Naive thymus-derived CD8-positive, alpha-beta T cell (primary cell): ENCODE data around the gene POTEJ. TPM values are rescaled to one million over a fixed set of nuclear protein-coding genes. Genes with fewer than 3 reads are reported as not detected.
A peak's percentile ranks its signal among the peaks of the same experiment; 100 is the strongest.
"Not testable (repeated sequence)": the region's sequence is repeated elsewhere in the genome, so short reads cannot be mapped to it uniquely, and the experiment has no call there.

ENCODE experiments used
- ATAC-seq, 2 donors: fragments of 150-1000 bp; cut with Tn5 transposase in 1 of 2; sonication (Bioruptor Pico), chemical (Tn5 transposase) in 1 of 2; 1 replicate in 1 of 2; 2 replicates in 1 of 2; pipeline ENCODE4 v1.10.0; 2021; ENCODE audit warnings: mild to moderate bottlenecking in 2 of 2, moderate library complexity in 2 of 2
- POLR2A ChIA-PET: fragments of 350-600 bp; sonication (Branson Sonifier 250); formaldehyde crosslinking; loops from one replicate; lab custom pipeline; 2021; ENCODE audit warnings: antibody characterized with exemption; lab: Charles Lee
- DNase-seq, 10 donors: peaks; one replicate each; pipeline versions ENCODE4 v3.0.0 to v3.0.0-alpha.2; 2020 to 2022
- H3K27ac Mint-ChIP-seq, 10 donors: one replicate each; pipeline ENCODE4 v1.8.0; 2020 to 2022; ENCODE audit warnings: mild to moderate bottlenecking in 10 of 10, mixed read lengths in 10 of 10, moderate library complexity in 4 of 10, inconsistent platforms in 1 of 10
- H3K27me3 Mint-ChIP-seq, 5 donors: one replicate each; pipeline ENCODE4 v1.8.0; 2021 to 2022; ENCODE audit warnings: mixed read lengths in 5 of 5
- H3K36me3 Mint-ChIP-seq, 3 donors: one replicate each; pipeline ENCODE4 v1.8.0; 2020 to 2022; ENCODE audit warnings: mixed read lengths in 3 of 3, mild to moderate bottlenecking in 2 of 3, inconsistent platforms in 1 of 3
- H3K4me1 Mint-ChIP-seq, 4 donors: one replicate each; pipeline ENCODE4 v1.8.0; 2021 to 2022; ENCODE audit warnings: mixed read lengths in 4 of 4
- H3K4me3 Mint-ChIP-seq, 10 donors: one replicate each; pipeline ENCODE4 v1.8.0; 2020 to 2022; ENCODE audit warnings: mild to moderate bottlenecking in 10 of 10, mixed read lengths in 10 of 10, moderate library complexity in 6 of 10, inconsistent platforms in 1 of 10
- H3K9me3 Mint-ChIP-seq, 9 donors: one replicate each; pipeline ENCODE4 v1.8.0; 2020 to 2022; ENCODE audit warnings: mixed read lengths in 9 of 9, mild to moderate bottlenecking in 3 of 9, inconsistent platforms in 1 of 9, moderate library complexity in 1 of 9
- polyA plus RNA-seq, 3 donors: library from polyadenylated mRNA; unstranded; fragments of 300-500 nt; fragmentation: Illumina TruSeq; gene quantifications; one replicate each; pipeline ENCODE4 v1.2.3, GENCODE V29; 2021
- total RNA-seq, 8 experiments: library from RNA in 2 of 8; stranded (reverse) in 2 of 8; gene quantifications; one replicate each; pipeline ENCODE4 v1.2.3 and lab custom pipeline; 2021 to 2026

Gene POTEJ
- not detected for total RNA-seq
- not detected for polyA plus RNA-seq
- 0 reads per million in 6 experiments for total RNA-seq (lab: John Stamatoyannopoulos, UW)

DNA sequence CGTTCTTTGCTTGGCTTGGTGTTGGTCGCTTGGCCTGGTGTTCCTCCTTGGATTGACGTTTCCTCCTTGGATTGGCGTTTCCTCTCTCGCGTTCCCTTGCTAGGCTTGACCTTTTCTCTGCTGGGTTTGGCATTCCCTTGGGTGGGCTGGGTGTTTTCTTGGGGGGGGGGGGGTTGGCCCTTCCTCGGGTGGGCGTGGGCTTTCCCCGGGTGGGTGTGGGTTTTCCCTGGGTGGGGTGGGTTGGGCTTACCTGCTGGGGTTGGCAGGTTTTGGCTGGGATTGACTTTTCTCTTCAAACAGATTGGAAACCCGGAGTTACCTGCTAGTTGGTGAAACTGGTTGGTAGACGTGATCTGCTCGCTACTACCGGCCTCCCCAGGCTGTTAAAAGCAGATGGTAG is at the start of gene POTEJ:
Gene POTEJ, plus strand, starts transcription at position 301 of the 400 bp plus-strand sequence. Its CDS starts 93 bp downstream, at position 394.
- DNase-seq, H3K36me3 Mint-ChIP-seq, H3K9me3 Mint-ChIP-seq, ATAC-seq, H3K27me3 Mint-ChIP-seq, H3K4me3 Mint-ChIP-seq, H3K27ac Mint-ChIP-seq, H3K4me1 Mint-ChIP-seq, POLR2A ChIA-PET: not testable (repeated sequence)

DNA sequence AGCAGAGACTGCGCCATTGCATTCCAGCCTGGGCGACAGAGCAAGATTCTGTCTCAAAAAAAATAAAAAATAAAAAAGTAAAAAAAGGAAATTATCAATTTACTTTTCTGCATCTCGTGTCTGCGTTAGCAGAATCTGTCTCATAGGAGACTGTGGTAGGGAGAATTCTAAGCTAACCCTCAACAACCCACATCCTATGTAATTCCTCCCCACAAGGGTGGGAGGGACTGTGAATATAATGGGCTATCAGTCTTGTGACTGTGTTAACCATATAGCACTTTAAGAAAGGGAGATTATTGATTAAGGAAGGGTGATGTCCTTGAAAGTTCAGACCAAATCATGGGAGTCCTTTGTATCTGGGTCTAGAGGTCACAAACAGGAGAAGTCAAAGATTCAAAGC is 45.1 kb upstream of the POTEJ start:
- H3K9me3 Mint-ChIP-seq, ATAC-seq, H3K27ac Mint-ChIP-seq, H3K27me3 Mint-ChIP-seq, H3K36me3 Mint-ChIP-seq, H3K4me1 Mint-ChIP-seq, POLR2A ChIA-PET, DNase-seq, H3K4me3 Mint-ChIP-seq: not testable (repeated sequence)

DNA sequence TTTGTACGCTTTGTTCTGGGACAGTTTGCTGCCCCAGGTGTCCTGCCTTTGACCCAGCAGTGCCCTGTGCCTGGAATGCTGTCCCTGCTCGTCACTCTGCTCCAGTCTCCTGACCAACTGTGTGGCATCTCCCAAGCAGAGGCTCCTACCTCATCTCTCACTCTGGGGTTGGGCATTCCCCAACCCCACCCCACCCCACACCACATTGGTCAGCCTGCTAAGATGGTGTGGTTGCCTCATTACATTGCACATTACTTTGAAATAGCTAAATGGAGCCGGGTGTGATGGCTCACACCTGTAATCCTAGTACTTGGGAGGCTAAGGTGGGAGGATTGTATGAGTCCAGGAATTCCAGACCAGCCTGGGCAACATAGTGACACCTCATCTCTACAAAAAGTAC is 39.3 kb upstream of the POTEJ start:
- DNase-seq, ATAC-seq, H3K27me3 Mint-ChIP-seq, H3K9me3 Mint-ChIP-seq, POLR2A ChIA-PET, H3K4me1 Mint-ChIP-seq, H3K4me3 Mint-ChIP-seq, H3K36me3 Mint-ChIP-seq, H3K27ac Mint-ChIP-seq: not testable (repeated sequence)

GRCh38 chr2:130574230-130574629 is 37.0 kb upstream of the POTEJ start:
- H3K27me3 Mint-ChIP-seq, POLR2A ChIA-PET, H3K36me3 Mint-ChIP-seq, H3K4me3 Mint-ChIP-seq, H3K9me3 Mint-ChIP-seq, DNase-seq, H3K27ac Mint-ChIP-seq, ATAC-seq, H3K4me1 Mint-ChIP-seq: not testable (repeated sequence)

DNA sequence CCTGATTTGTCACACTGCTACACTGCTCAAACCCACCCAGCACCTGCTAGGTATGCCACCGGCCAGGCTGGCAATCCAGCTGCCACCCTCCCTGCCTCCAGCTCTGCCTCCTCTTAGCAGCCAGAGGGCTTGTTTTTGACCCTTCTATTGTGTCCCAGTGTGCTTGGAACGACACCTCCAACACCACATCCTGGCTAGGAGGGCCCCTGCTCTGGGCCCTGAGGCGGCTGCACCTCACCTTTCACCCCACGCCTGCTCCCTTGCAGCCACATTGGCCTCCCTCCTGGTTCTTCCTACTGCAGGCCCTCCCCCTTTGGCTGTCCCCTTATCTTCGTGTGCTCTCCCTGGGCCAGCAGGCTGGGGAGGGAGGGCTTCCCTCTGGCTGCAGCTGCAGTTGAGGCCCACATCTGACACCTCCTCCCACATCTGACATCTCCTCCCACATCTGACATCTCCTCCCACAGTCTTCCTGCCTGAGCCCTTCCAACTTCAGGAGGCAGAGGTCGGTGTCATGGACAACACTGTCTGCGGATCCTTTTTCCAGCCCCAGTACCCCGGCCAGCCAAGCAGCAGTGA is 34.9 kb upstream of the POTEJ start:
- H3K36me3 Mint-ChIP-seq, DNase-seq, H3K9me3 Mint-ChIP-seq, H3K4me1 Mint-ChIP-seq, H3K4me3 Mint-ChIP-seq, H3K27me3 Mint-ChIP-seq, POLR2A ChIA-PET, ATAC-seq, H3K27ac Mint-ChIP-seq: not testable (repeated sequence)

GRCh38 chr2:130577559-130577958 is 33.7 kb upstream of the POTEJ start:
- H3K27ac Mint-ChIP-seq, H3K4me1 Mint-ChIP-seq, H3K36me3 Mint-ChIP-seq, POLR2A ChIA-PET, H3K9me3 Mint-ChIP-seq, ATAC-seq, H3K27me3 Mint-ChIP-seq, DNase-seq, H3K4me3 Mint-ChIP-seq: not testable (repeated sequence)

- H3K27me3 Mint-ChIP-seq, POLR2A ChIA-PET, H3K36me3 Mint-ChIP-seq, ATAC-seq, H3K27ac Mint-ChIP-seq, H3K4me3 Mint-ChIP-seq, H3K4me1 Mint-ChIP-seq, H3K9me3 Mint-ChIP-seq, DNase-seq: not testable (repeated sequence)
Observed at GRCh38 chr2:130579121-130579520, 32.1 kb upstream of the POTEJ start.

GRCh38 chr2:130581491-130581890 is 29.7 kb upstream of the POTEJ start:
- ATAC-seq, H3K4me3 Mint-ChIP-seq, H3K27me3 Mint-ChIP-seq, H3K4me1 Mint-ChIP-seq, POLR2A ChIA-PET, DNase-seq, H3K9me3 Mint-ChIP-seq, H3K27ac Mint-ChIP-seq, H3K36me3 Mint-ChIP-seq: not testable (repeated sequence)

DNA sequence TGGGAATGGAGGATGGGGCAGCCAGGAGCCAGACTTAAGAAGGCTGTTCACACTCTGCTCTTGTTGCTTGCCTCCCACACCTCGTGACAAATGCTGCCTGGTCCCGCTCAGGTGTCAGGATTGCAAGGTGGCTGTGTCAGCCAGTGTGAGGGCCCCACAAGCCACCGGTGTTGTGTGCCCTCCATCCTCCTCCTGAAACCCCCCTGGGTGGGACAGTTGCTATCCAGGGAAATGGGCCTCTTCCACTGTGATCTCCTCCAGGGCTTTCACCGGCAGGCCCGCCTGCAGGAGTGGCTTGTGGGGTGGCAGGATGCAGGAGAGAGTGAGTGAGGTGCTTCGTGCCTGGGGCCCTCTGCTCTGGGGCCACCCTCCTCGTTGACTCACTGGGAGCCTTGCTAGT is 28.3 kb upstream of the POTEJ start:
- H3K27me3 Mint-ChIP-seq, H3K4me3 Mint-ChIP-seq, H3K9me3 Mint-ChIP-seq, H3K36me3 Mint-ChIP-seq, POLR2A ChIA-PET, ATAC-seq, H3K4me1 Mint-ChIP-seq, DNase-seq, H3K27ac Mint-ChIP-seq: not testable (repeated sequence)

GRCh38 chr2:130583582-130583981 is 27.7 kb upstream of the POTEJ start:
- H3K36me3 Mint-ChIP-seq, POLR2A ChIA-PET, H3K27me3 Mint-ChIP-seq, ATAC-seq, H3K27ac Mint-ChIP-seq, H3K4me1 Mint-ChIP-seq, H3K9me3 Mint-ChIP-seq, DNase-seq, H3K4me3 Mint-ChIP-seq: not testable (repeated sequence)

GRCh38 chr2:130584726-130585125 is 26.5 kb upstream of the POTEJ start:
- H3K4me3 Mint-ChIP-seq, ATAC-seq, H3K4me1 Mint-ChIP-seq, POLR2A ChIA-PET, H3K36me3 Mint-ChIP-seq, H3K9me3 Mint-ChIP-seq, DNase-seq, H3K27me3 Mint-ChIP-seq, H3K27ac Mint-ChIP-seq: not testable (repeated sequence)

DNA sequence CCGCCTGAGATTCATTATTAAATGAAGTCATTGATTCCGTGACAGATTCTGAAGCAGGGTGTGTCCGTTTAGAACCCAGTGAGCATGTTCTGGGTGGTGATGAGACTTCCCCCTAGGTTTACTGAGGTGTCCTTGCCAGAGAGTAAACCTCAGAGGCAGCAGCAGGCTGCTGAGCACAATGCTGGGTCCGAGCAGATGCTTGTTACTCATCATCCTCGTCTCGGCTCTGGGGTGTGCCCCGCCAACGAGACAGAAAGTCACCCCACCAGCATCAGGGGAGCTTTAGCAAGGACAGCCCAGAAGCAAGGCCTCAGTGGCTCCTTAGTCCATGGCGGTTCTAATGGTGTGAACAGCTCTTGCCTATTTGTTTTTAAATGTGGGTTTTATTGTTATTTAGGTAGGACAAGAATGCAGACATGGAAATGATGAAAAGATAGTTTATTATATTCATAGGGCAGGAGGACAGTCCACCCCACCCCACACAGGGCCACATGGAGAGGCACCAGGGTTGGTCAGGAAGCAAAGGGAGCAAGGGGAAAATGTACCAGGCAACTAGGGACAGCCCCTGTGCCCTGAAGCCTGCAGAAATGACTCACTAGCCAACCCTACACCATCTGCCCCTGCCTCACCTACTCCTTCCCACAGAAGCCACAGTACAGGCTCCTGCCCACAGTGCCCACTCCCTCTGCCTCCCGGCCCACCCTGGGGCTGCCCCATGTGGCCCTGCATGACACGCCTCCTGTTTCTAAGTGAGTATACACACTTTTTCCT is 22.4 kb upstream of the POTEJ start:
- H3K9me3 Mint-ChIP-seq, H3K36me3 Mint-ChIP-seq, ATAC-seq, H3K4me1 Mint-ChIP-seq, H3K27me3 Mint-ChIP-seq, POLR2A ChIA-PET, H3K4me3 Mint-ChIP-seq: not testable (repeated sequence)
- peak overlapping the region in 1 of 10 donors; percentile 68 for H3K27ac Mint-ChIP-seq
- DNase-seq, result peak in 1 of 10 donors; percentile 2

DNA sequence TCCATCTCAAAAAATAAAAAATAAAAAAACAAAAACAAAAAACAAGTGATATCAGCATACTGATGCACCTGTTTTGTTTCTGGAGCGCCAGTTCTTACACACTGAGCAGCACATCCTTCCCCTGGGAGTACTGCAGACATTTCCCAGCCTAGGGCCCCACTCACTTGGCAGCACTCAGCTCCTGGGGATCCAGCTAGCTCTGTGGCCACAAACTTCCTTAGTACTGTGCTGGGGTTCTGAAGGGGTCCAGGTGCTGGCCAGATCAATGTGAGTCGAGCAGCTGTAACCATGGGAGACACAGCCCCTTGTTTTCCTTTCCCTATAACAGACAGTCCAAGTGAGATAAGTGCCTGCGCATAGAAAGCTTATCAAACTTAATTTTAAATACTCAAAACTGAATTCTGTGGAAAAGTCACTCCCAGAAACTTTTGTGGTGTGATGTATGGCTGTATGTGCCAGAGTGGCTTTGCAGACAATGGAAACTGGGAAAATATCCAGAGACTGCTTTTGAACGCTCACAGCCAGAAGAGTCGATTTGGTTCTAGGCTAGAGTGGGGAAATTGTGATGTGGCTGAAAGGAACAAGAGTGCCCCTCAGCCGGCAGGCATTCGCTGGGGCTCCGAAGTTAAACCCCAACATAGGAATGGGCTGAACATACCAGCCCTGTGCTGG is 20.9 kb upstream of the POTEJ start:
- H3K4me3 Mint-ChIP-seq, DNase-seq, ATAC-seq, H3K27ac Mint-ChIP-seq, H3K36me3 Mint-ChIP-seq, POLR2A ChIA-PET, H3K9me3 Mint-ChIP-seq, H3K27me3 Mint-ChIP-seq, H3K4me1 Mint-ChIP-seq: not testable (repeated sequence)
